ENCODE data around the gene ARAP1. TPM values are rescaled to one million over a fixed set of nuclear protein-coding genes. Genes with fewer than 3 reads are reported as not detected.
A peak's percentile ranks its signal among the peaks of the same experiment; 100 is the strongest.
"Not testable (repeated sequence)": the region's sequence is repeated elsewhere in the genome, so short reads cannot be mapped to it uniquely, and the experiment has no call there.

ARAP1 gene
- total RNA-seq, 1 donor from 2014 or later, result 20.5 TPM

DNA sequence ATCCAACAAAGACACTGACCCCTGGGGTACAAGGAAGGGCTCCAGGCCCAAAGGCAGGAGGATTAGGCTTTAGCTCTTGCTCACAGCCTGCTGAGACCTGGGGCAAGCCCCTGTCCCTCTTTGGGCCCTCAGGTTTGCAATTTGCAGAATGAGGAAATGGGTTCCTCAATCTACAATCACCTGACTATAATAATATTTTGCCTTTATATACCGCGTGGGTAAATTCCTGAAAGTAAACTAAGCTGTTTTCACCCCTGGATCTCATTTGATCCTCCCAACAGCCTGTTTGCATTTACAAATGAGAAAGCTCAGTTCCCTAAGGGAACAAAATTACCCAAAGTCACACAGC is 40.8 kb upstream of the ARAP1 start:
- peak overlapping the region; percentile 64 for H3K27ac Mint-ChIP-seq (ENCODE audit: unreplicated experiment)
- TF ChIP-seq, protein P1, sequence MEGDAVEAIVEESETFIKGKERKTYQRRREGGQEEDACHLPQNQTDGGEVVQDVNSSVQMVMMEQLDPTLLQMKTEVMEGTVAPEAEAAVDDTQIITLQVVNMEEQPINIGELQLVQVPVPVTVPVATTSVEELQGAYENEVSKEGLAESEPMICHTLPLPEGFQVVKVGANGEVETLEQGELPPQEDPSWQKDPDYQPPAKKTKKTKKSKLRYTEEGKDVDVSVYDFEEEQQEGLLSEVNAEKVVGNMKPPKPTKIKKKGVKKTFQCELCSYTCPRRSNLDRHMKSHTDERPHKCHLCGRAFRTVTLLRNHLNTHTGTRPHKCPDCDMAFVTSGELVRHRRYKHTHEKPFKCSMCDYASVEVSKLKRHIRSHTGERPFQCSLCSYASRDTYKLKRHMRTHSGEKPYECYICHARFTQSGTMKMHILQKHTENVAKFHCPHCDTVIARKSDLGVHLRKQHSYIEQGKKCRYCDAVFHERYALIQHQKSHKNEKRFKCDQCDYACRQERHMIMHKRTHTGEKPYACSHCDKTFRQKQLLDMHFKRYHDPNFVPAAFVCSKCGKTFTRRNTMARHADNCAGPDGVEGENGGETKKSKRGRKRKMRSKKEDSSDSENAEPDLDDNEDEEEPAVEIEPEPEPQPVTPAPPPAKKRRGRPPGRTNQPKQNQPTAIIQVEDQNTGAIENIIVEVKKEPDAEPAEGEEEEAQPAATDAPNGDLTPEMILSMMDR (IDR thresholded peaks at IDR 0.05; ENCODE audit: partially characterized antibody, unreplicated experiment), result no peak

DNA sequence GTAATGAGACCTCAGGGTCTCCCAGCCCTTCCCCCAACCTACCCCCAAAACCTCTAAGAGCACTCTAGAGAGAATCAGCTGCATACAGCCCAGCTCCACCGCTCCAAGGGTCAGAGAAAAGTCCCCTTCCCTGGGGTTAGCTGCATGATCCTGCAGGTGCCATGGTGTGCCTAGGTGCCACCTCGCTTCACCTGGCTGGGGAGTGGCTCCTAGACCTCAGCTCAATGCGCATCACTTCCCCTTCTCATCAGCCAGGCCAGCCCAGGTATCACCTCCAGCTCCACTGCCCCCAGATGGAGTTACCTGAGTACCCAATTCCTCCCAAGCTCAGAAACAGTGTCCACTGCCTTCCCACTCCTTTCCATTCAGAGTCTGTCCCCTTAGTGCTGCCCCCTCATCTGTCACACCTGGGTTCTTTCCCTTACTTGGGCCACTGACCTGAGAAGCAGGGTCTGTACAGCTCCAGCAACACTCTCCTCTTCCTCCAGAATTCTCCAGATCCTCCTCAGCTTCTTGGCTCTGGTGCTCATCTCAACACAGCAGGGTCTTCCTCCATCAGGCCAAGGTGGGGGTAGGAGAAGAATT is 40.3 kb upstream of the ARAP1 start:
- Mint-ChIP-seq H3K9me3 (ENCODE audit: unreplicated experiment) (peaks cover 4% of the 10 kb centered on the region), H3K27me3 (ENCODE audit: unreplicated experiment) (peaks cover 4% of the 10 kb centered on the region), H3K4me1 (ENCODE audit: low read depth, unreplicated experiment) (peaks cover 11% of the 10 kb centered on the region), H3K27ac (ENCODE audit: unreplicated experiment) (no peak overlapping the region), H3K4me3 (ENCODE audit: unreplicated experiment) (peak overlapping the region; percentile 23), H3K36me3 (ENCODE audit: unreplicated experiment) (no peaks in the 10 kb centered on the region)
- TF ChIP-seq, protein P1 (IDR thresholded peaks at IDR 0.05; ENCODE audit: partially characterized antibody, unreplicated experiment), result no peak
- DNase-seq, result no peak

More for the DNA sequence above, 40.8 kb upstream of the ARAP1 start:
- H3K4me3 Mint-ChIP-seq (ENCODE audit: unreplicated experiment), result peak overlapping the region; percentile 99
- no peaks in the 10 kb centered on the region for H3K36me3 Mint-ChIP-seq (ENCODE audit: unreplicated experiment)
- H3K4me1 Mint-ChIP-seq (ENCODE audit: low read depth, unreplicated experiment), result peaks cover 11% of the 10 kb centered on the region
- H3K9me3 Mint-ChIP-seq (ENCODE audit: unreplicated experiment), result peaks cover 4% of the 10 kb centered on the region
- H3K27me3 Mint-ChIP-seq (ENCODE audit: unreplicated experiment), result peaks cover 4% of the 10 kb centered on the region
- DNase-seq, result no peak

DNA sequence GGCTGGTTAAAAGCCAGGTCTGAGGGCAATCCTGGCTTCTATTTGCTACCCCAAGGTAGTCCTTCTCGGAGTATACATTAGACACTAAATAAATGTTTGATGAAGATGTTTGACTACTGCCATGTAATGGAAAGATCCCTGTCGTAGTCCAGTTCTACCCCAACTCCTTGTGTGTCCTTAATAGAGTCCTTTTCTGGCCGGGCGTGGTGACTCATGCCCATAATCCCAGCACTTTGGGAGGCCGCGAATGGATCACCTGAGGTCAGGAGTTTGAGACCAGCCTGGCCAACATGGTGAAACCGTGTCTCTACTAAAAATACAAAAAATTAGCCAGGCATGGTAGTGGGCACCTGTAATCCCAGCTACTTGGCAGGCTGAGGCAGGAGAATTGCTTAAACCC is 39.0 kb upstream of the ARAP1 start:
- H3K27ac Mint-ChIP-seq (ENCODE audit: unreplicated experiment); DNase-seq; H3K27me3 Mint-ChIP-seq (ENCODE audit: unreplicated experiment); H3K4me3 Mint-ChIP-seq (ENCODE audit: unreplicated experiment); H3K36me3 Mint-ChIP-seq (ENCODE audit: unreplicated experiment); H3K9me3 Mint-ChIP-seq (ENCODE audit: unreplicated experiment): not testable (repeated sequence)
- H3K4me1 Mint-ChIP-seq (ENCODE audit: low read depth, unreplicated experiment), result peaks cover 11% of the 10 kb centered on the region

DNA sequence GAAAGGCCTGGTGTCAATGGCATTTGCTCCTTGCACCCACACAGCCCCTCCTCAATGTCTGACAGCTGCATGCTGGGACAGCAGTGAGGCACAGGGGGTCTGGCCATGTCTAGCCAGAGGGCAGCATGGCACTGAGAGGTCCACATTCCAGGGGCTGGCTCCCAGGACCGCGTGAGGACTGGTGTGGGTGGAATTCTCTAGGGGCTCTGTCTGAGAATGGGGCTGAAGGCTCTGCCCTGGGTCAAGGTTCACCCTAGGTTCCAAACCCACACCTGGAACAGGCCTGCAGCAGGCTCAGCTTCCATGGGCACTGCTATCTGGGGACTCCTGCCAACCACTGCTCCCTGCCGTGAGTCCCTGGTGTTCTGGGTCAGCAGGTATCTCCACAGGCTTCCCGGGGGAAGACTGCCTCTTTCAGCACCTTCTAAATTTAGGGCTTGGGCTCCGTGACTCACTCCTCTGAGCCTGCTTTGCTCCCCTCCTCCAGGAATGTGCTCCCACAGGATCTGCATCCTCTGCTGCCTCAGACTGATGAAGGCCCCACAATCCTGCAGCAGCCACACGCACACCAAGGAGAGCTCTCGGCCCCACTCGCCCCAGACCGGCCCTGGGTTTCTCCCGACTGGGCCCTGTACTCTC is 37.4 kb upstream of the ARAP1 start:
- peaks cover 11% of the 10 kb centered on the region for H3K4me1 Mint-ChIP-seq (ENCODE audit: low read depth, unreplicated experiment)
- H3K9me3 Mint-ChIP-seq (ENCODE audit: unreplicated experiment), result peaks cover 2% of the 10 kb centered on the region
- TF ChIP-seq, protein P1 (IDR thresholded peaks at IDR 0.05; ENCODE audit: partially characterized antibody, unreplicated experiment), result no peak
- no peaks in the 10 kb centered on the region for H3K36me3 Mint-ChIP-seq (ENCODE audit: unreplicated experiment)
- H3K4me3 Mint-ChIP-seq (ENCODE audit: unreplicated experiment), result no peak overlapping the region
- DNase-seq, result no peak
- no peak overlapping the region for H3K27ac Mint-ChIP-seq (ENCODE audit: unreplicated experiment)
- peaks cover 4% of the 10 kb centered on the region for H3K27me3 Mint-ChIP-seq (ENCODE audit: unreplicated experiment)

DNA sequence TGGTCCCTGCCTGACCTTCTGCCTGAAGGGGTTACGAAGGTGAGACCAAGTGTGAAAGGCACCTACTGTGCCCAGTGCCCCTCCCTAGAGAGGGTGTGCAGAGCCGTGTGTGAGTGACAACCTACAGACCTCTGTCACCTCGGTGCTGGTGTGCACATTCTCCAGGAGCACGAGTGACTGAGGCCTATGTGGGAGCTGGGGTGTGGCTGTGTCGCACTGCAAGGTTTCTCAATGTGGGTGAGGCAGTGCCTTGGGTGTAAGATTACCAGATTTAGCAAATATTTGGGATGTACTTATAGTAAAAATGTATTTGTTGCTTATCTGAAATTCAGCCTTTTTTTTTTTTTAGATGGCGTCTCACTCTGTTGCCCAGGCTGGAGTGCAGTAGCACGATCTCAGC is 36.0 kb upstream of the ARAP1 start:
- H3K27ac Mint-ChIP-seq (ENCODE audit: unreplicated experiment), result no peak overlapping the region

More for the DNA sequence above, 36.0 kb upstream of the ARAP1 start:
- Mint-ChIP-seq H3K4me1 (ENCODE audit: low read depth, unreplicated experiment) (peaks cover 5% of the 10 kb centered on the region), H3K36me3 (ENCODE audit: unreplicated experiment) (no peaks in the 10 kb centered on the region), H3K27me3 (ENCODE audit: unreplicated experiment) (peaks cover 4% of the 10 kb centered on the region), H3K9me3 (ENCODE audit: unreplicated experiment) (peaks cover 2% of the 10 kb centered on the region), H3K4me3 (ENCODE audit: unreplicated experiment) (no peak overlapping the region)
- DNase-seq, result no peak
- TF ChIP-seq, protein P1 (IDR thresholded peaks at IDR 0.05; ENCODE audit: partially characterized antibody, unreplicated experiment), result no peak

Data from glutamatergic neuron (in vitro differentiated cells).